ENCODE data around the gene OTOGL.

The OTOGL gene

DNA sequence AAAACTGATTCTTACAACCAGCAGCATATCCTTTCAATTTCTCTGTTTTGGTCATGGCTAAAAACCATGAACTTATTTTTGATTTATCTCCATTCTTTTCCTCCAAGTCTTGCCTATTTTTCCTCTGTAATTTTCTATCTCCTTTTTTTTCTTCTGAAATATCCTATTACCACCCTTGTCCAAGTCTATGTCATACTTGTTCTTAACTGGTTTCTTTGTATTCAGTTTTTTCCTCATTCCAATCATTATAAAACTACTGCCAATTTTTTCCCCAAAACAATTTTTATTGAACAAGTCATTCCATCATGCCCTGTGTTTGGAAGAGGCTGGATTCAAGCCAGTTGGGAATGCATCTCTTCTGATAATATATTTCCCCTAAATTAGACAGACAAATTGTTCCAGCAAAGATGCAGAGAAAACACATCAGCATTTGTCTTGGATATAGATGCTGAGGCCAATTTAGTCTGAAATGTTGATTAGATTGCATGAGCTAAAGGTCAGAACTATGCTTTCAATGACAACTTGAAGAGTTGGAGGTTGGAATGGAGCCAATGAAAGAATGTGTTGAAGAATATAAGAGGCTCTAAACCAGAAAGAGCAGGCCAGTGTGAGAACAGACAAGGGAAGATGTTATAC lies 30.7 kb downstream of the OTOGL start:
- TF ChIP-seq ZFX (IDR thresholded peaks at IDR 0.05; ENCODE audit: borderline replicate concordance) = no peak
- TF ChIP-seq, protein P1, sequence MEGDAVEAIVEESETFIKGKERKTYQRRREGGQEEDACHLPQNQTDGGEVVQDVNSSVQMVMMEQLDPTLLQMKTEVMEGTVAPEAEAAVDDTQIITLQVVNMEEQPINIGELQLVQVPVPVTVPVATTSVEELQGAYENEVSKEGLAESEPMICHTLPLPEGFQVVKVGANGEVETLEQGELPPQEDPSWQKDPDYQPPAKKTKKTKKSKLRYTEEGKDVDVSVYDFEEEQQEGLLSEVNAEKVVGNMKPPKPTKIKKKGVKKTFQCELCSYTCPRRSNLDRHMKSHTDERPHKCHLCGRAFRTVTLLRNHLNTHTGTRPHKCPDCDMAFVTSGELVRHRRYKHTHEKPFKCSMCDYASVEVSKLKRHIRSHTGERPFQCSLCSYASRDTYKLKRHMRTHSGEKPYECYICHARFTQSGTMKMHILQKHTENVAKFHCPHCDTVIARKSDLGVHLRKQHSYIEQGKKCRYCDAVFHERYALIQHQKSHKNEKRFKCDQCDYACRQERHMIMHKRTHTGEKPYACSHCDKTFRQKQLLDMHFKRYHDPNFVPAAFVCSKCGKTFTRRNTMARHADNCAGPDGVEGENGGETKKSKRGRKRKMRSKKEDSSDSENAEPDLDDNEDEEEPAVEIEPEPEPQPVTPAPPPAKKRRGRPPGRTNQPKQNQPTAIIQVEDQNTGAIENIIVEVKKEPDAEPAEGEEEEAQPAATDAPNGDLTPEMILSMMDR (IDR thresholded peaks at IDR 0.05) = no peak
- no peak overlapping the region for H3K27ac ChIP-seq

GRCh38 chr12:80135624-80136023 lies 36.3 kb downstream of the OTOGL start:
- no peak overlapping the region for H3K27ac ChIP-seq
- no peak for TF ChIP-seq ZFX (IDR thresholded peaks at IDR 0.05; ENCODE audit: borderline replicate concordance)
- TF ChIP-seq, protein P1 (IDR thresholded peaks at IDR 0.05) = no peak

- TF ChIP-seq, protein P1 (IDR thresholded peaks at IDR 0.05) = no peak
- TF ChIP-seq ZFX (IDR thresholded peaks at IDR 0.05; ENCODE audit: borderline replicate concordance) = no peak
- H3K27ac ChIP-seq = no peak overlapping the region
Measured at GRCh38 chr12:80140005-80140404, 40.7 kb downstream of the OTOGL start.

DNA sequence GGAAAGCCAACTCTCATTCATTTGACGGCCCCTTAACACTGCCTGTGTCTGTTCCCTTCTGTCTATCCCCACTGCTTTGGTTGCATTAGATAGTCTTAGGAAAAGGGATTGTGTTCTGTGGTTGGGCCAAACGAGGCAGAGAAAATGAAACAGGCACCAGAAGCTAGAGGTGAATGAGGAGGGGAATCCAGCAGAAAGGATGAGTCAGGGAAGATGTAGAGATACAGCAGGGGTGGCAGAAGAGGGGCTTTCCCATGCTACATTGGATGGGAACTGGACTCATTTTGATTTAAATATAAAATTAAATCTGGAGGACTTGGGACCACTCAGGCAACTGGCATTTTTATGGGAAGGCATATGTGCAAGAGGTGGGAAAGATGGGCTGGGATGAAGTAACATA lies 43.3 kb downstream of the OTOGL start:
- no peak overlapping the region for H3K27ac ChIP-seq
- TF ChIP-seq, protein P1 (IDR thresholded peaks at IDR 0.05) = no peak
- TF ChIP-seq ZFX (IDR thresholded peaks at IDR 0.05; ENCODE audit: borderline replicate concordance) = no peak

GRCh38 chr12:80143537-80143936 lies 44.2 kb downstream of the OTOGL start:
- H3K27ac ChIP-seq = no peak overlapping the region
- TF ChIP-seq, protein P1 (IDR thresholded peaks at IDR 0.05) = no peak
- no peak for TF ChIP-seq ZFX (IDR thresholded peaks at IDR 0.05; ENCODE audit: borderline replicate concordance)

DNA sequence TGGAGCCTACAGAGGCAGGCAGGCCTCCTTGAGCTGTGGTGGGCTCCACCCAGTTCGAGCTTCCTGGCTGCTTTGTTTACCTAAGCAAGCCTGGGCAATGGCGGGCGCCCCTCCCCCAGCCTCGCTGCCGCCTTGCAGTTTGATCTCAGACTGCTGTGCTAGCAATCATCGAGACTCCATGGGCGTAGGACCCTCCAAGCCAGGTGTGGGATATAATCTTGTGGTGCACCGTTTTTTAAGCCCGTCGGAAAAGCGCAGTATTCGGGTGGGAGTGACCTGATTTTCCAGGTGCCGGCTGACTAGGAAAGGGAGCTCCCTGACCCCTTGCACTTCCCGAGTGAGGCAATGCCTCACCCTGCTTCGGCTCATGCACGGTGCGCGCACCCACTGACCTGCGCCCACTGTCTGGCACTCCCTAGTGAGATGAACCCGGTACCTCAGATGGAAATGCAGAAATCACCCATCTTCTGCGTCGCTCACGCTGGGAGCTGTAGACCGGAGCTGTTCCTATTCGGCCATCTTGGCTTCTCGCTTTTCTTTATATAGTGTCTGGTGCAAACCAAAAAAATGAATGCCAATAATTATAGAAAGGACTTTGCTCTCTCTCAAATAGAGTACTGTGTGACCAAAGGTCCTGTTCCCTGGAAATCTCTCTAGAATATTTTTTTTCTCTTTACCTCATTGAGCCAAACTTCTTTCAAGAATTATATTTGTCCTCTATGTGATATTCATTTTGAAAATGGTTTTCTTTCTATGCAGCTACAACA lies 50.4 kb downstream of the OTOGL start:
- peak overlapping the region; percentile 37; the same call in 1 of the 2 replicates for H3K27ac ChIP-seq

DNA sequence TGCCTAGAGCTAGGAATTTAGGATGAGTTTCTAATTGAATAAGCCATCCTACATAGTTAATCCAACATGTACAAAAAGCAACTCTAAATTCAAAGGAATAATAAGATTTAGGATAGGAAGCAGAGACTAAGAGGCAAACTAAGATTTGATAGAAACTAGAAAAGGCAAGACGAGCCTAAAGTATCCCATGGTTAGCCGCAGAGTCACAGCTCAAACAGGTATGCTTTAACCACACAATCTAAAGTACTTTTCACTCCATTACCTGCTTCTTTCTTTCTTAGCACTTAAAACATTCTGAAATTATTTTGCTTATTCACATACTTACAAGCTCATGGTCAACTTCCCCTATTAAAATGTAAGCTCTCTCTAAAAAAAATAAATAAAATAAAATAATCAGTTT lies 51.8 kb downstream of the OTOGL start:
- TF ChIP-seq, protein P1 (IDR thresholded peaks at IDR 0.05) = no peak
- no peak for TF ChIP-seq ZFX (IDR thresholded peaks at IDR 0.05; ENCODE audit: borderline replicate concordance)
- H3K27ac ChIP-seq = no peak overlapping the region
